DOHH2 (cell line): ENCODE data around the gene NETO2.
A peak's percentile ranks its signal among the peaks of the same experiment; 100 is the strongest.

Experiments used
- CTCF ChIP-seq: fragments of 200-600 bp; sonication (generic); IDR thresholded peaks from one replicate; pipeline ENCODE4 v1.5.1; 2014; ENCODE audit warnings: antibody characterized with exemption, mild to moderate bottlenecking, low read depth, low read length; ENCODE audit not compliant: poor library complexity, severe bottlenecking
- EZH2phosphoT487 ChIP-seq: fragments of 200-600 bp; sonication (generic); IDR thresholded peaks from 2 replicates; pipeline ENCODE4 v1.6.1; 2017; ENCODE audit warnings: borderline replicate concordance, mild to moderate bottlenecking, antibody characterized with exemption, low read length, moderate library complexity, mixed read lengths

GRCh38 chr16:47110939-47111338, 32.8 kb downstream of the NETO2 start:
- TF ChIP-seq CTCF (peak; percentile 21), EZH2phosphoT487 (no peak)
